Smooth muscle cell (in vitro differentiated cells): Measurements from ENCODE around the gene LYPD6. TPM values are rescaled to one million over a fixed set of nuclear protein-coding genes. Genes with fewer than 3 reads are reported as not detected.
A peak's percentile ranks its signal among the peaks of the same experiment; 100 is the strongest.

ENCODE experiments used
- DNase-seq: peaks from one replicate; lab custom pipeline; 2025; ENCODE audit not compliant: unreplicated experiment; lab: John Stamatoyannopoulos, UW
- H2AFZ ChIP-seq: fragments of 200-600 bp; sonication (generic); 2 replicates; pipeline ENCODE4 v1.6.0; 2016; ENCODE audit warnings: antibody characterized with exemption, low read depth, mild to moderate bottlenecking
- H3F3A ChIP-seq: fragments of 200-600 bp; sonication (generic); 2 replicates; pipeline ENCODE4 v1.6.0; 2017; ENCODE audit warnings: antibody characterized with exemption, low read depth
- H3K27ac ChIP-seq: fragments of 200-600 bp; sonication (generic); 2 replicates; pipeline ENCODE4 v1.5.1; 2016; ENCODE audit warnings: low read depth, mild to moderate bottlenecking
- H3K27me3 ChIP-seq: fragments of 200-600 bp; sonication (generic); 2 replicates; pipeline ENCODE4 v1.6.1; 2016; ENCODE audit warnings: low read depth, mild to moderate bottlenecking
- H3K36me3 ChIP-seq: fragments of 200-600 bp; sonication (generic); 2 replicates; pipeline ENCODE4 v1.5.1; 2016; ENCODE audit warnings: low read depth
- H3K4me1 ChIP-seq: fragments of 200-600 bp; sonication (generic); 2 replicates; pipeline ENCODE4 v1.5.1; 2016; ENCODE audit warnings: low read depth
- H3K4me2 ChIP-seq: fragments of 200-600 bp; sonication (generic); 2 replicates; pipeline ENCODE4 v1.6.0; 2016; ENCODE audit warnings: mild to moderate bottlenecking
- H3K4me3 ChIP-seq: fragments of 200-600 bp; sonication (generic); 2 replicates; pipeline ENCODE4 v1.5.1; 2016; ENCODE audit warnings: mild to moderate bottlenecking
- H3K79me2 ChIP-seq: fragments of 200-600 bp; sonication (generic); 2 replicates; pipeline ENCODE4 v1.6.0; 2016; ENCODE audit warnings: low read depth, mild to moderate bottlenecking
- H3K9ac ChIP-seq: fragments of 200-600 bp; sonication (generic); 2 replicates; pipeline ENCODE4 v1.6.0; 2016; ENCODE audit warnings: low read depth
- H3K9me3 ChIP-seq: fragments of 200-600 bp; sonication (generic); replicated peaks from 2 replicates; pipeline ENCODE4 v1.5.1; 2016; ENCODE audit warnings: low read depth
- H4K20me1 ChIP-seq: fragments of 200-600 bp; sonication (generic); 2 replicates; pipeline ENCODE4 v1.6.0; 2016; ENCODE audit warnings: low read depth
- CTCF ChIP-seq: fragments of 200-600 bp; sonication (generic); IDR thresholded peaks from 2 replicates; pipeline ENCODE4 v1.5.1; 2017; ENCODE audit warnings: borderline replicate concordance, mild to moderate bottlenecking, antibody characterized with exemption; ENCODE audit not compliant: insufficient read depth, poor library complexity, severe bottlenecking
- WGBS: methylation state at CpG from one replicate; pipeline ENCODE4 v1.1.7; 2016; ENCODE audit warnings: low lambda C conversion rate; 5-methylcytosine and 5-hydroxymethylcytosine counted together
- polyA plus RNA-seq: library from polyadenylated mRNA; unstranded; fragments of >200 nt; fragmentation: Nextera tagmentation; extraction: Ambion mirVana; gene quantifications from 2 replicates; pipeline ENCODE4 v1.2.1, GENCODE V29; 2016
- total RNA-seq: library from RNA; depleted of rRNA; stranded (reverse); fragments of >200 nt; gene quantifications from 2 replicates; pipeline ENCODE4 v1.2.3, GENCODE V29; 2014

Gene LYPD6
- total and polyA plus RNA-seq, 2 experiments from 2014 or later, result 1.6 to 9.8 TPM

- no peaks in the 10 kb centered on the region for H3K4me1 ChIP-seq
- no peak for TF ChIP-seq CTCF
- WGBS, result 67% methylated on average over 2 of the region's 2 CpGs
- H4K20me1 ChIP-seq, result no peaks in the 10 kb centered on the region
- DNase-seq, result no peak
- H3K9ac ChIP-seq, result no peak overlapping the region
- H3K79me2 ChIP-seq, result no peaks in the 10 kb centered on the region
- H3K9me3 ChIP-seq, result no peaks in the 10 kb centered on the region
- no peaks in the 10 kb centered on the region for H3K27me3 ChIP-seq
- no peak overlapping the region for H3K4me3 ChIP-seq
- H3K36me3 ChIP-seq, result no peaks in the 10 kb centered on the region
- peak overlapping the region; percentile 30 for H3K4me2 ChIP-seq
- peak overlapping the region; percentile 23 for H3K27ac ChIP-seq
- no peak overlapping the region for H2AFZ ChIP-seq
- no peaks in the 10 kb centered on the region for H3F3A ChIP-seq
These were observed 92.1 kb downstream of the LYPD6 start for GRCh38 chr2:149422337-149422990.

DNA sequence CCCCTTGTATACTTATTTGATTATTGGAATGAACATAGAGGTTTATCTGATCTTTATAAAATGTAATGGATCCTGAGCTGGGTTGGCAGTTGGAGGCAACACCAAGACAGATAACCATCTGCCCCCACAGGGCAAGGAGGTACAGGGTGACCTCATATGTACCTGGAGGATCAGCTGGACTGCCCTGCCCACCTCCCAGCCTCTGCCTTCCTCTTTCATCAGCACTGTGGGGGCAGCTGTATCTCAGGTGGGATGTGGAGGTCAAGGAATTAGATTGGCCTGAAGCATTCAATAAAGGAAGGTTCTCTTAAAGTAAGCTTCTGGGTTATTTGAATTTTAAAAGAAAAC lies 92.6 kb downstream of the LYPD6 start:
- Histone ChIP-seq H3K36me3 (no peaks in the 10 kb centered on the region), H3K4me1 (no peaks in the 10 kb centered on the region), H3K79me2 (no peaks in the 10 kb centered on the region), H3K4me2 (no peak overlapping the region), H2AFZ (no peak overlapping the region), H3K27me3 (no peaks in the 10 kb centered on the region), H3K4me3 (no peak overlapping the region), H3F3A (no peaks in the 10 kb centered on the region), H3K9me3 (no peaks in the 10 kb centered on the region), H3K9ac (no peak overlapping the region), H4K20me1 (no peaks in the 10 kb centered on the region), H3K27ac (peak overlapping the region; percentile 23)
- TF ChIP-seq CTCF, result no peak
- DNase-seq, result no peak

GRCh38 chr2:149423630-149424029 lies 93.2 kb downstream of the LYPD6 start:
- Histone ChIP-seq H2AFZ (no peak overlapping the region), H3K4me1 (no peaks in the 10 kb centered on the region), H3K4me3 (no peak overlapping the region), H3K27ac (no peak overlapping the region), H3F3A (no peaks in the 10 kb centered on the region), H3K36me3 (no peaks in the 10 kb centered on the region), H3K9me3 (no peaks in the 10 kb centered on the region), H3K79me2 (no peaks in the 10 kb centered on the region), H3K9ac (no peak overlapping the region), H3K4me2 (no peak overlapping the region), H4K20me1 (no peaks in the 10 kb centered on the region), H3K27me3 (no peaks in the 10 kb centered on the region)
- 97% methylated on average over 4 of the region's 4 CpGs for WGBS
- no peak for DNase-seq
- TF ChIP-seq CTCF, result no peak

DNA sequence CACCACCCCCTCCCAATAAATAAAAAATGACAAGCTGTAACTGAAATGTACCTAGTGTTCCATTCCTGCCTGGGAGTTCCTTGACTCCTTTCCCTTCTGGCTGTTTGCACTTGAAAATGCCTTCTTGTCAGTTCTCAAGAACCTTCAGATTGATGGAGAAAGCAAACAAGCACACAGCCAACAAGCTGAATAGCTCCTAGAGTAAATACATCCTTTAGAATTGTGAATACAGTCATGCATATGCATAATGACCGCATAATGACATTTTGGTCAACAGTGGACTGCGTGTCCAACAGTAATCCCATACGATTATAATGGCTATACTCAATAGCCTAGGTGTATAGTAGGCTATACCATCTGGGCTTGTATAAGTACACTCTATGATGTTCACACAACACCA lies 97.0 kb downstream of the LYPD6 start:
- Histone ChIP-seq H3K27ac (no peak overlapping the region), H3K79me2 (no peaks in the 10 kb centered on the region), H3K4me1 (no peaks in the 10 kb centered on the region), H3K27me3 (no peaks in the 10 kb centered on the region), H3K4me3 (no peak overlapping the region), H2AFZ (no peak overlapping the region), H3K9ac (no peak overlapping the region), H3K9me3 (no peaks in the 10 kb centered on the region), H3F3A (peaks cover 4% of the 10 kb centered on the region), H3K36me3 (no peaks in the 10 kb centered on the region), H4K20me1 (no peaks in the 10 kb centered on the region), H3K4me2 (no peak overlapping the region)
- no peak for DNase-seq
- TF ChIP-seq CTCF, result no peak
- 100% methylated on average over 3 of the region's 3 CpGs for WGBS
